Measurements from ENCODE around the gene GRIA3. TPM values are rescaled to one million over a fixed set of nuclear protein-coding genes. Genes with fewer than 3 reads are reported as not detected.

GRIA3 gene
- total RNA-seq, 1 experiment from 2014 or later, result 3.8 TPM

GRCh38 chrX:123210252-123210651, 26.2 kb downstream of the GRIA3 start:
- TF ChIP-seq TCF7 (CRISPR knock-in tag; IDR thresholded peaks at IDR 0.05; ENCODE audit: low read depth), result no peak
- TF ChIP-seq KAT7 (CRISPR knock-in tag; IDR thresholded peaks at IDR 0.05; ENCODE audit: borderline replicate concordance), result no peak
- TF ChIP-seq HMGA2 (CRISPR knock-in tag; IDR thresholded peaks at IDR 0.05), result no peak
- H3K4me1 Mint-ChIP-seq, result peaks cover 4% of the 10 kb centered on the region; the same call in 1 of the 2 replicates
- H3K4me3 Mint-ChIP-seq, result no peak overlapping the region
- H3K27ac Mint-ChIP-seq, result no peak overlapping the region
- DNase-seq (ENCODE audit: low spot score), result no peak
- no peaks in the 10 kb centered on the region for H3K9me3 Mint-ChIP-seq
- CTCF ChIA-PET, result no interaction called here
- H3K27me3 Mint-ChIP-seq (ENCODE audit: low read depth), result no peaks in the 10 kb centered on the region; the same call in 1 of the 2 replicates
- POLR2A ChIA-PET, result no interaction called here
- no peak for ATAC-seq
- H3K36me3 Mint-ChIP-seq, result no peaks in the 10 kb centered on the region

GRCh38 chrX:123215397-123216089, 31.5 kb downstream of the GRIA3 start:
- no peak for ATAC-seq
- H3K27me3 Mint-ChIP-seq (ENCODE audit: low read depth), result peaks cover 20% of the 10 kb centered on the region
- no peak overlapping the region for H3K4me3 Mint-ChIP-seq
- H3K27ac Mint-ChIP-seq, result no peak overlapping the region
- H3K4me1 Mint-ChIP-seq, result peaks cover 15% of the 10 kb centered on the region
- DNase-seq (ENCODE audit: low spot score), result no peak
- no peaks in the 10 kb centered on the region for H3K36me3 Mint-ChIP-seq
- CTCF ChIA-PET, result no interaction called here
- POLR2A ChIA-PET, result no interaction called here
- TF ChIP-seq, protein P1, sequence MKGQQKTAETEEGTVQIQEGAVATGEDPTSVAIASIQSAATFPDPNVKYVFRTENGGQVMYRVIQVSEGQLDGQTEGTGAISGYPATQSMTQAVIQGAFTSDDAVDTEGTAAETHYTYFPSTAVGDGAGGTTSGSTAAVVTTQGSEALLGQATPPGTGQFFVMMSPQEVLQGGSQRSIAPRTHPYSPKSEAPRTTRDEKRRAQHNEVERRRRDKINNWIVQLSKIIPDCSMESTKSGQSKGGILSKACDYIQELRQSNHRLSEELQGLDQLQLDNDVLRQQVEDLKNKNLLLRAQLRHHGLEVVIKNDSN (CRISPR knock-in tag; IDR thresholded peaks at IDR 0.05), result no peak
- no peak for TF ChIP-seq ETV6 (CRISPR knock-in tag; IDR thresholded peaks at IDR 0.05)
- no peak for TF ChIP-seq JUN (CRISPR knock-in tag; IDR thresholded peaks at IDR 0.05)
- TF ChIP-seq, protein P2, sequence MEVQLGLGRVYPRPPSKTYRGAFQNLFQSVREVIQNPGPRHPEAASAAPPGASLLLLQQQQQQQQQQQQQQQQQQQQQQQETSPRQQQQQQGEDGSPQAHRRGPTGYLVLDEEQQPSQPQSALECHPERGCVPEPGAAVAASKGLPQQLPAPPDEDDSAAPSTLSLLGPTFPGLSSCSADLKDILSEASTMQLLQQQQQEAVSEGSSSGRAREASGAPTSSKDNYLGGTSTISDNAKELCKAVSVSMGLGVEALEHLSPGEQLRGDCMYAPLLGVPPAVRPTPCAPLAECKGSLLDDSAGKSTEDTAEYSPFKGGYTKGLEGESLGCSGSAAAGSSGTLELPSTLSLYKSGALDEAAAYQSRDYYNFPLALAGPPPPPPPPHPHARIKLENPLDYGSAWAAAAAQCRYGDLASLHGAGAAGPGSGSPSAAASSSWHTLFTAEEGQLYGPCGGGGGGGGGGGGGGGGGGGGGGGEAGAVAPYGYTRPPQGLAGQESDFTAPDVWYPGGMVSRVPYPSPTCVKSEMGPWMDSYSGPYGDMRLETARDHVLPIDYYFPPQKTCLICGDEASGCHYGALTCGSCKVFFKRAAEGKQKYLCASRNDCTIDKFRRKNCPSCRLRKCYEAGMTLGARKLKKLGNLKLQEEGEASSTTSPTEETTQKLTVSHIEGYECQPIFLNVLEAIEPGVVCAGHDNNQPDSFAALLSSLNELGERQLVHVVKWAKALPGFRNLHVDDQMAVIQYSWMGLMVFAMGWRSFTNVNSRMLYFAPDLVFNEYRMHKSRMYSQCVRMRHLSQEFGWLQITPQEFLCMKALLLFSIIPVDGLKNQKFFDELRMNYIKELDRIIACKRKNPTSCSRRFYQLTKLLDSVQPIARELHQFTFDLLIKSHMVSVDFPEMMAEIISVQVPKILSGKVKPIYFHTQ (CRISPR knock-in tag; IDR thresholded peaks at IDR 0.05), result no peak
- TF ChIP-seq, protein P3, sequence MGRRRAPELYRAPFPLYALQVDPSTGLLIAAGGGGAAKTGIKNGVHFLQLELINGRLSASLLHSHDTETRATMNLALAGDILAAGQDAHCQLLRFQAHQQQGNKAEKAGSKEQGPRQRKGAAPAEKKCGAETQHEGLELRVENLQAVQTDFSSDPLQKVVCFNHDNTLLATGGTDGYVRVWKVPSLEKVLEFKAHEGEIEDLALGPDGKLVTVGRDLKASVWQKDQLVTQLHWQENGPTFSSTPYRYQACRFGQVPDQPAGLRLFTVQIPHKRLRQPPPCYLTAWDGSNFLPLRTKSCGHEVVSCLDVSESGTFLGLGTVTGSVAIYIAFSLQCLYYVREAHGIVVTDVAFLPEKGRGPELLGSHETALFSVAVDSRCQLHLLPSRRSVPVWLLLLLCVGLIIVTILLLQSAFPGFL (CRISPR knock-in tag; IDR thresholded peaks at IDR 0.05; ENCODE audit: borderline replicate concordance), result no peak
- TF ChIP-seq NR1H2 (CRISPR knock-in tag; IDR thresholded peaks at IDR 0.05), result no peak
- TF ChIP-seq SMAD4 (CRISPR knock-in tag; IDR thresholded peaks at IDR 0.05), result no peak
- TF ChIP-seq, protein P4, sequence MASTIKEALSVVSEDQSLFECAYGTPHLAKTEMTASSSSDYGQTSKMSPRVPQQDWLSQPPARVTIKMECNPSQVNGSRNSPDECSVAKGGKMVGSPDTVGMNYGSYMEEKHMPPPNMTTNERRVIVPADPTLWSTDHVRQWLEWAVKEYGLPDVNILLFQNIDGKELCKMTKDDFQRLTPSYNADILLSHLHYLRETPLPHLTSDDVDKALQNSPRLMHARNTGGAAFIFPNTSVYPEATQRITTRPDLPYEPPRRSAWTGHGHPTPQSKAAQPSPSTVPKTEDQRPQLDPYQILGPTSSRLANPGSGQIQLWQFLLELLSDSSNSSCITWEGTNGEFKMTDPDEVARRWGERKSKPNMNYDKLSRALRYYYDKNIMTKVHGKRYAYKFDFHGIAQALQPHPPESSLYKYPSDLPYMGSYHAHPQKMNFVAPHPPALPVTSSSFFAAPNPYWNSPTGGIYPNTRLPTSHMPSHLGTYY (CRISPR knock-in tag; IDR thresholded peaks at IDR 0.05), result no peak
- no peak for TF ChIP-seq ZNF425 (CRISPR knock-in tag; conservative IDR thresholded peaks at IDR 0.05)
- TF ChIP-seq EMX1 (CRISPR knock-in tag; IDR thresholded peaks at IDR 0.05), result no peak
- TF ChIP-seq HMGA2 (CRISPR knock-in tag; IDR thresholded peaks at IDR 0.05), result no peak
- no peak for TF ChIP-seq FOXJ3 (CRISPR knock-in tag; IDR thresholded peaks at IDR 0.05; ENCODE audit: borderline replicate concordance)
- no peak for TF ChIP-seq IRF2 (CRISPR knock-in tag; IDR thresholded peaks at IDR 0.05; ENCODE audit: borderline replicate concordance, low read depth)
- H3K9me3 Mint-ChIP-seq, result no peaks in the 10 kb centered on the region
